HG03342 (cell line): Measurements from ENCODE around the gene FRMD4A.
"Not testable (repeated sequence)": the region's sequence is repeated elsewhere in the genome, so short reads cannot be mapped to it uniquely, and the experiment has no call there.

Experiments used
- ATAC-seq: cut with Tn5 transposase; IDR thresholded peaks from one replicate; pipeline ENCODE4 v1.9.1; 2021; ENCODE audit warnings: mild to moderate bottlenecking, moderate library complexity; ENCODE audit not compliant: unreplicated experiment

FRMD4A gene

GRCh38 chr10:13831711-13832141 is 499.0 kb downstream of the FRMD4A start:
- no peak for ATAC-seq

- ATAC-seq = no peak
Observed at GRCh38 chr10:13830385-13830784, 500.3 kb downstream of the FRMD4A start.

GRCh38 chr10:13829790-13830189 is 500.9 kb downstream of the FRMD4A start:
- ATAC-seq = no peak

GRCh38 chr10:13828284-13828683 is 502.4 kb downstream of the FRMD4A start:
- ATAC-seq = not testable (repeated sequence)

GRCh38 chr10:13827076-13827797 is 503.5 kb downstream of the FRMD4A start:
- no peak for ATAC-seq

- no peak for ATAC-seq
Observed at GRCh38 chr10:13823709-13824405, 506.9 kb downstream of the FRMD4A start.

GRCh38 chr10:13823096-13823708 is 507.5 kb downstream of the FRMD4A start:
- ATAC-seq = no peak

GRCh38 chr10:13822490-13822889 is 508.2 kb downstream of the FRMD4A start:
- no peak for ATAC-seq

GRCh38 chr10:13820964-13821337 is 509.8 kb downstream of the FRMD4A start:
- ATAC-seq = no peak

- no peak for ATAC-seq
Observed at GRCh38 chr10:13820119-13820963, 510.4 kb downstream of the FRMD4A start.

GRCh38 chr10:13816195-13816925 is 514.4 kb downstream of the FRMD4A start:
- no peak for ATAC-seq

GRCh38 chr10:13815756-13816155 is 515.0 kb downstream of the FRMD4A start:
- no peak for ATAC-seq

- no peak for ATAC-seq
Observed at GRCh38 chr10:13813550-13813949, 517.2 kb downstream of the FRMD4A start.

- no peak for ATAC-seq
Observed at GRCh38 chr10:13812804-13813203, 517.9 kb downstream of the FRMD4A start.

GRCh38 chr10:13810568-13810967 is 520.2 kb downstream of the FRMD4A start:
- ATAC-seq = no peak

GRCh38 chr10:13809427-13809826 is 521.3 kb downstream of the FRMD4A start:
- no peak for ATAC-seq

GRCh38 chr10:13808556-13809391 is 522.0 kb downstream of the FRMD4A start:
- no peak for ATAC-seq

- no peak for ATAC-seq
Observed at GRCh38 chr10:13806419-13806818, 524.3 kb downstream of the FRMD4A start.
